Measurements from ENCODE around the gene EMCN. TPM values are rescaled to one million over a fixed set of nuclear protein-coding genes. Genes with fewer than 3 reads are reported as not detected.

EMCN gene
- total RNA-seq, 1 experiment from 2014 or later: not detected

GRCh38 chr4:100372432-100372831 is 145.4 kb downstream of the EMCN start:
- no peak overlapping the region for H2AK5ac ChIP-seq (ENCODE audit: insufficient read length, low read length)
- TF ChIP-seq CTCF (conservative IDR thresholded peaks at IDR 0.05): peak; percentile 71
- no peak overlapping the region for H3K27ac Mint-ChIP-seq
- H4K8ac ChIP-seq (replicated peaks; ENCODE audit: insufficient read length, low read depth, low read length): no peak overlapping the region
- no peaks in the 10 kb centered on the region for H3K27me3 Mint-ChIP-seq (ENCODE audit: low read depth)
- no peaks in the 10 kb centered on the region for H3K23me2 ChIP-seq (ENCODE audit: insufficient read length, low read depth, low read length, poor library complexity, severe bottlenecking)
- no peak overlapping the region for H4K5ac ChIP-seq (ENCODE audit: insufficient read length, low read depth, low read length)
- no CpG with 5 or more reads among the region's 3 CpGs for WGBS (ENCODE audit: extremely low coverage, insufficient read length, low lambda C conversion rate)
- no peaks in the 10 kb centered on the region for H3K4me1 ChIP-seq (ENCODE audit: insufficient read depth, low read length)
- H2BK120ac ChIP-seq (ENCODE audit: low read depth, low read length, poor library complexity, severe bottlenecking): no peak overlapping the region
- no peak overlapping the region for H2AFZ ChIP-seq (ENCODE audit: low read length)
- no peak overlapping the region for H3K4ac ChIP-seq (ENCODE audit: low read depth, low read length)
- H3K14ac ChIP-seq (ENCODE audit: insufficient read depth, low read length): no peak overlapping the region
- H3K4me3 Mint-ChIP-seq: no peak overlapping the region
- no peaks in the 10 kb centered on the region; a peak in 1 of 7 replicates for H3K36me3 Mint-ChIP-seq (ENCODE audit: insufficient read depth in 1 of 3, low read depth in 3 of 3)
- H3K23ac ChIP-seq (ENCODE audit: insufficient read length, low read depth, low read length): no peak overlapping the region
- H2BK5ac ChIP-seq (ENCODE audit: insufficient read length, low read length): no peak overlapping the region
- H4K20me1 ChIP-seq (ENCODE audit: control insufficient read depth, insufficient read depth, insufficient read length): no peaks in the 10 kb centered on the region
- peaks cover 0 to 2% of the 10 kb centered on the region in 2 experiments; a peak in 1 of 4 replicates for H3K4me1 Mint-ChIP-seq
- no peak overlapping the region for H3K27ac ChIP-seq (ENCODE audit: insufficient read length, low read depth, low read length)
- H3K79me1 ChIP-seq (ENCODE audit: insufficient read depth, low read depth, low read length, poor library complexity, severe bottlenecking): no peaks in the 10 kb centered on the region
- no peak overlapping the region for H4K91ac ChIP-seq (ENCODE audit: insufficient read length, low read depth, low read length)
- H2BK12ac ChIP-seq (ENCODE audit: insufficient read length, low read depth, low read length): no peak overlapping the region
- H3K56ac ChIP-seq (ENCODE audit: insufficient read length, low read depth, low read length): no peak overlapping the region
- no peak for DNase-seq
- H3K4me2 ChIP-seq (ENCODE audit: insufficient read depth, insufficient read length, low read length): no peak overlapping the region
- no peak overlapping the region for H3T11ph ChIP-seq (ENCODE audit: low read length)
- no peak overlapping the region for H2BK20ac ChIP-seq (ENCODE audit: low read depth, low read length, poor library complexity, severe bottlenecking)
- no peaks in the 10 kb centered on the region for H3K9me3 ChIP-seq (ENCODE audit: control insufficient read depth, low read depth, low read length)
- no peak overlapping the region for H2BK15ac ChIP-seq (ENCODE audit: low read depth, low read length)
- no peaks in the 10 kb centered on the region for H3K27me3 ChIP-seq (ENCODE audit: insufficient read depth, low read length)
- H3K9me3 Mint-ChIP-seq: peaks cover 2% of the 10 kb centered on the region in 2 experiments; a peak in 4 of 5 replicates
- no peaks in the 10 kb centered on the region for H3K79me2 ChIP-seq (ENCODE audit: insufficient read depth, low read length)
- no peak overlapping the region for H3K18ac ChIP-seq (ENCODE audit: insufficient read length, low read depth, low read length)
- H3K9ac ChIP-seq (ENCODE audit: extremely low read depth, insufficient read length, low read length): no peak overlapping the region

Measured in H9 (cell line).